ENCODE measurements around the gene ARFRP1. TPM values are rescaled to one million over a fixed set of nuclear protein-coding genes. Genes with fewer than 3 reads are reported as not detected.

ARFRP1 gene
- total RNA-seq, 4 donors from 2014 or later = 25.5 to 44.3 (median 40.9) TPM

DNA sequence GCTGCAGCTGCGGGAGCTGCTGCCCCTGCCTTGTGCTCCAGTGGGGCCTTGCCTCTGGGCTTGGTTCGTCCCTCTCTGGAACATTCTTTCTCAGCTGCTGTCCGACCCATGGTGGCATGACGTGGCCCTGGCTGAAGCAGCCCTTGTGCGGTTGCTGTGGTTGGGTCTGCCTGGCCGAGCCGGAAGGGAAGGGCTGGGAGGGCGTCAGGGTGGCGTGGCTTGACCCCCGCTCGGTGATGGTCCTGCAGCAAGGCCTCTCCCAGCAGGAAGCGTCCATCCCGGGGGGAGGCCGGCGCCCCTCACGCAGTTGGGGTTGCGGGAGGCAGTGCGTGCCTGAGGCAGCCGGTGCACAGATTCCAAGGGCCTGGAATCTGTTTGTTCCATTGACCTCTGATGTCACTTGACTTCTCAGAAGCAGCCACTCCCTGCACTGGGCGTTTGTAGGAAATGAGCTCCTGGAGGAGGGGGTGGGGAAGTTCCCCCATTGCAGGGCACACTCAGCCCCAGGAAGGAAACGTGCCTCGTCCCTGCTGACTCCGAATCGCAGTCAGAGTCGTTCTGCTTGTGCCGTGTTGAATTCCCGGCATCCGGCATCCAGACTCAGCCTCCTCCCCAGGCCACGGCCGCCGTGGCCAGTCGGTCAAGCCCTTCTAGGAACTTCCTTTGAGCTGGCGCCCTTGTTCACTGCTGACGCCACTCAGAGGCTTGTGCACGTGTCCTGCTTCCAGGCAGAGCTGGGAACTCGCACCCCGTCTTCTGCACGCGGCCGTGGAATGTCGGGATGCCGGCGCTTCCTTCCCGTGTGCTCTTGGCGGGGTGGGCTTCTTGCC is 21.1 kb downstream of the ARFRP1 start:
- peak; percentile 57 for DNase-seq (ENCODE audit: low spot score)
- no peak for TF ChIP-seq CTCF (IDR thresholded peaks at IDR 0.05)
- ATAC-seq (ENCODE audit: low FRiP score) = peak; percentile 69

DNA sequence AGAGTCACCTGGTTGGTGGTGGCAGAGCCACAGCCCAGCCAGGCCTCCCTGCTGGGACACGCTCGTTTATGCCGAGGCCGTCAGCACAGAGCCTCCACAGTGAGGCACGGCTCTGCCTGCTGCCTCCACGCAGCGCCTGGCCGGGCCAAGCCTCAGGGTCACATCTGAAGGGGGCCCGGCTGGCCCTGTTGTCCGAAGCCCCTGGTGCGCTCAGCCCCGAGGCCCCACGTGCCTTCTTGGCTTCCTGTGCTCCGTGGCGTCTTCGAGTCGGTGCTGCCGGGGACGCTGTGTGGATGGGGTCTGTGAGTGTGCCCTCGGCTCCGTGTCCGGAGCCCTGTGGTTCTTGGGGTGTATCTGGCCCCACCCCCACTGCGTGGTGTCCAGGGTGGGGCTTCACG is 21.7 kb downstream of the ARFRP1 start:
- ATAC-seq (ENCODE audit: low FRiP score) = no peak
- DNase-seq (ENCODE audit: low spot score) = no peak
- no peak for TF ChIP-seq CTCF (IDR thresholded peaks at IDR 0.05)

DNA sequence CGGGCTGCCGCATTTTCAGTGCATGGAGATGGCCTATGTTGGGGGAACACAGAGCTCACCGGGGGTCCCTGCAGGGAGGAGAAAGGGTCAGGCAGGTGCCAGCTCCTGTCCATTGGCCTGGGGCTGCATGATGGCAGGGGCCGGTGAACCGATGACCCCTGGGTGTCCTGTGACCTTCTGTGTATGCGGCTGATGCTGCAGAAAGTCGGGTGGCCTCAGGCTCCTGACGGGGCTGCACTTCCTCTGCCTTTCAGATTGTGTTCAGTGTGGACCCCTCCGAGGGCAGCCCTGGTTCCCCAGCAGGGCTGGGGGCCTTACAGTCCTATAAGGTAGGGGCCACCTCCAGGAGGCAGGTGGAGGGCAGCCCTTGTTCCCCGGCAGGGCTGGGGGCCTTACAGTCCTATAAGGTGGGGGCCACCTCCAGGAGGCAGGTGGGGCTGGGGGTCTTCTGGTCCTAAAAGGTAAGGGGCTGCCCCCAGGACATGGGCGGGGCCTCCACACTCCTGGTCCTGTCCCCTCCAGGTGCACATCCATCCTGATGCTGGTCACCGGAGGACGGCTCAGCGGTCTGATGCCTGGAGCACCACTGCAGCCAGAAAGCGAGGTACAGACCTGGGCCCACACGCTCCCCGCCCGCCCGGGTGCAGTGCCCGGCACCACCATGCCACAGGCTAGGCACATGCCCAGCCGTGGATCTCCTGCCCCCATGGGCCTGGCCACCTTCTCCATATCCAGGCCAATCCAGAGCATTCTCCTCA is 22.3 kb downstream of the ARFRP1 start:
- DNase-seq (ENCODE audit: low spot score) = no peak
- TF ChIP-seq CTCF (IDR thresholded peaks at IDR 0.05) = no peak
- no peak for ATAC-seq (ENCODE audit: low FRiP score)

DNA sequence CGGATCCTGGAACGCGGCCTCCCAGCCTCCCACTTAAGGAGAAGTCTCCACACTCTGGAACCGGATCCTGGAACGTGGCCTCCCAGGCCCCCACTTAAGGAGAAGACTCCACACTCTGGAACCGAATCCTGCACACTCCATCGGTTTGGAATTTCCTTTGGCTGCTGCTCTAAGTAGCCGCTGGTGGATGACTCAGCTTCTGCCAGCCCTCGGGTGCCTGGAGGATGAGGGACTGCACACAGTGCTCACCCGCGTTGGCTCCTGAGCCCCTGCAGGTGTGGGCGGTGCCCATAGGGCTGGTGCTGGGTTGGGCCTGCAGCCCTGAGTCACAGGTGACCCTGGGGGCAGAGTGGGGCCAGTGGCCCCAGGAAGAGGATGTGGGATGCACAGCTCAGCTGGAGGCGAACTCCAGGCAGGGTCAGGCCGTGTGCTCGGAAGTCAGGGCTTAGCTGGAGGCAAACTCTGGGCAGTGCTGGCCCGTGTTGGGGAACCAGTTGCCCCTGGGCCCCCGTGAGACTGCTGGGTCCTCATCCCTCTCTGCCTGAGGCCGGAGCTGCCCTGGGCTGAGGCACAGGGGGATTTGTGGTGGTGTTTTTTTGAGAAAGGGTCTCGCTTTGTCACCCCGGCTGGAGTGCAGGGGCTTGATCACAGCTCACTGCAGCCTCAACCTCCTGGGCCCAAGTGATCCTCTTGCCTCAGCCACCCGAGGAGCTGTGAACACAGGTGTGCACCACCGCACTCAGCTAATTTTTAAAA is 25.2 kb downstream of the ARFRP1 start:
- DNase-seq (ENCODE audit: low spot score) (peak; percentile 52), ATAC-seq (ENCODE audit: low FRiP score) (peak; percentile 92)
- TF ChIP-seq CTCF (IDR thresholded peaks at IDR 0.05) = no peak

GRCh38 chr20:63681609-63682142 is 26.1 kb downstream of the ARFRP1 start:
- no peak for ATAC-seq (ENCODE audit: low FRiP score)
- DNase-seq (ENCODE audit: low spot score) = no peak
- no peak for TF ChIP-seq CTCF (IDR thresholded peaks at IDR 0.05)

- DNase-seq (ENCODE audit: low spot score) = no peak
Measured at GRCh38 chr20:63680857-63681608, 26.7 kb downstream of the ARFRP1 start.

More at GRCh38 chr20:63680857-63681608, 26.7 kb downstream of the ARFRP1 start:
- no peak for ATAC-seq (ENCODE audit: low FRiP score)
- TF ChIP-seq CTCF (IDR thresholded peaks at IDR 0.05) = no peak
